B cell (primary cell): ENCODE results near the gene SMIM9.

Source experiments
- CTCF ChIP-seq: fragments of 200-600 bp; IDR thresholded peaks from one replicate; pipeline ENCODE4 v1.8.0; 2022; ENCODE audit warnings: antibody characterized with exemption, mild to moderate bottlenecking
- EZH2 ChIP-seq: IDR thresholded peaks from 2 replicates; pipeline ENCODE4 v1.6.1; 2012; ENCODE audit warnings: borderline replicate concordance, low read depth, mild to moderate bottlenecking, moderate library complexity, low read length; ENCODE audit not compliant: insufficient read depth, poor library complexity, severe bottlenecking

- TF ChIP-seq CTCF: no peak
- TF ChIP-seq EZH2: no peak
These were observed 4.5 kb downstream of the SMIM9 start for GRCh38 chrX:154829926-154830442.
